ENCODE results near the gene ALKBH4. TPM values are rescaled to one million over a fixed set of nuclear protein-coding genes. Genes with fewer than 3 reads are reported as not detected.

ALKBH4 gene
- total RNA-seq, 4 donors from 2014 or later = 10.7 to 40.5 (median 18.7) TPM

DNA sequence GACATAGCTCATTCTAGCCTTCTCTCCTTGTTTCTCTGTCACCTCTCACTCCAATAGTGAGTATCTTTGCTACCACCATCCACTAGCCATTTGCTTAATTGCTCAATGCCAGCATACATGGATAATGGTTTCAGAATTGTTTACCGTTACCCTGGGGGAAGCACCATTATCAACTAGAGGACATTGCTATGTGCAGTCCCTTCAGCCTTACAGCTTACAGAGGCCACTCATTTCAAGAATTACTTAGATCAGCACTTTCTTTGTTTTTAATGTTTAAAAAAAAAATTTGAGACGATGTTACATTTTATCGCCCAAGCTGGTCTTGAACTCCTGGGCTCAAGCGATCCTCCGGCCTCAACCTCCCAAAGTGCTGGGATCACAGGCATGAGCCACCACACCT lies 46.1 kb downstream of the ALKBH4 start:
- H3K27me3 ChIP-seq = no peaks in the 10 kb centered on the region
- TF ChIP-seq, protein P1, sequence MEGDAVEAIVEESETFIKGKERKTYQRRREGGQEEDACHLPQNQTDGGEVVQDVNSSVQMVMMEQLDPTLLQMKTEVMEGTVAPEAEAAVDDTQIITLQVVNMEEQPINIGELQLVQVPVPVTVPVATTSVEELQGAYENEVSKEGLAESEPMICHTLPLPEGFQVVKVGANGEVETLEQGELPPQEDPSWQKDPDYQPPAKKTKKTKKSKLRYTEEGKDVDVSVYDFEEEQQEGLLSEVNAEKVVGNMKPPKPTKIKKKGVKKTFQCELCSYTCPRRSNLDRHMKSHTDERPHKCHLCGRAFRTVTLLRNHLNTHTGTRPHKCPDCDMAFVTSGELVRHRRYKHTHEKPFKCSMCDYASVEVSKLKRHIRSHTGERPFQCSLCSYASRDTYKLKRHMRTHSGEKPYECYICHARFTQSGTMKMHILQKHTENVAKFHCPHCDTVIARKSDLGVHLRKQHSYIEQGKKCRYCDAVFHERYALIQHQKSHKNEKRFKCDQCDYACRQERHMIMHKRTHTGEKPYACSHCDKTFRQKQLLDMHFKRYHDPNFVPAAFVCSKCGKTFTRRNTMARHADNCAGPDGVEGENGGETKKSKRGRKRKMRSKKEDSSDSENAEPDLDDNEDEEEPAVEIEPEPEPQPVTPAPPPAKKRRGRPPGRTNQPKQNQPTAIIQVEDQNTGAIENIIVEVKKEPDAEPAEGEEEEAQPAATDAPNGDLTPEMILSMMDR (IDR thresholded peaks at IDR 0.05) = no peak
- no peak for TF ChIP-seq POLR2A (IDR thresholded peaks at IDR 0.05)
- peaks cover 0 to 39% (median 0%) of the 10 kb centered on the region in 3 donors for H3K36me3 ChIP-seq
- peak overlapping the region in 1 of 4 donors; percentile 79 for H3K27ac ChIP-seq
- no peak for DNase-seq
- H3K9me3 ChIP-seq = no peaks in the 10 kb centered on the region
- H3K4me1 ChIP-seq = peaks cover 0 to 15% (median 2%) of the 10 kb centered on the region in 4 donors
- H3K4me3 ChIP-seq = no peak overlapping the region

DNA sequence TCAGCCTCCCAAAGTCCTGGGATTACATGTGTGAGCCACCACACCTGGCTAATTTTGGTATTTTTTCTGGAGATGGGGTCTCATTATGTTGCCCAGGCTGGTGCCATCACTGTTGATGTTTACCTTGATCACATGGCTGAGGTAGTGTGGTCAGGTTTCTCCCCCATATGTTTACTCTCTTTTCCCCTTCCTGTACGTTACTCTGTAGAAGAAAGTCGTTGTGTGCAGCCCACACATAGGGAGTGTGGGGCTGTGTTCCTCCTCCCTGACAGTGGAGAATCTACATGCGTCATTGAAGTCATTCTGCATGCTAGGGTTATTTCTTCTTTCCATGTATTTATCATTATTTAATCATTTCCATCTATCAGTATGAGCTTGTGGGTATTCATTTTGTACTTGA lies 47.6 kb downstream of the ALKBH4 start:
- Histone ChIP-seq H3K4me1 (peaks cover 0 to 14% (median 2%) of the 10 kb centered on the region in 4 donors), H3K9me3 (no peaks in the 10 kb centered on the region), H3K4me3 (no peak overlapping the region), H3K36me3 (peaks cover 0 to 44% (median 0%) of the 10 kb centered on the region in 3 donors), H3K27ac (peak overlapping the region in 1 of 4 donors; percentile 79), H3K27me3 (no peaks in the 10 kb centered on the region)
- DNase-seq = no peak
- TF ChIP-seq POLR2A (IDR thresholded peaks at IDR 0.05) = no peak
- TF ChIP-seq, protein P1 (IDR thresholded peaks at IDR 0.05) = no peak

DNA sequence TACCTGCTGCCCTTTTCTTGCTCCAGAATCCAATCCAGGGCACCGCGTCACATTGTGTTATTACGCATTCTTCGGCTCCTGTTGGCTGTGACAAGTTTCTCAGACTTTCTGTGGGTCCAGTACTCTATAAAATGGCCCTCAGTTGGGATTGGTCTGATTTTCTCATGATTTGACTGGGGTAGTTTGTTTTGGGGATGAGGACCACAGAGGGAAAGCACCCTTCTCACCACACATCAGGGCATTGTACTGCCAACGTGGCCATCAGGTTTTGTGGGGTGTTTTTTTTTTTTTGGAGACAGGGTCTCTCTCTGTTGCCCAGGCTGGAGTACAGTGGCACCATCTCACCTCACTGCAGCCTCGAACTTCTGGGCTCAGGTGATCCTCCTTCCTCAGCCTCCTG lies 48.3 kb downstream of the ALKBH4 start:
- peak overlapping the region in 3 of 4 donors; percentile 58 to 79 (median 64) for H3K27ac ChIP-seq
- TF ChIP-seq POLR2A (IDR thresholded peaks at IDR 0.05) = no peak
- TF ChIP-seq, protein P1 (IDR thresholded peaks at IDR 0.05) = no peak
- H3K4me3 ChIP-seq = peak overlapping the region in 1 of 4 donors; percentile 4
- no peaks in the 10 kb centered on the region for H3K9me3 ChIP-seq
- H3K27me3 ChIP-seq = no peaks in the 10 kb centered on the region
- no peak for DNase-seq
- peaks cover 0 to 47% (median 0%) of the 10 kb centered on the region in 3 donors for H3K36me3 ChIP-seq
- H3K4me1 ChIP-seq = peaks cover 0 to 14% (median 2%) of the 10 kb centered on the region in 4 donors

DNA sequence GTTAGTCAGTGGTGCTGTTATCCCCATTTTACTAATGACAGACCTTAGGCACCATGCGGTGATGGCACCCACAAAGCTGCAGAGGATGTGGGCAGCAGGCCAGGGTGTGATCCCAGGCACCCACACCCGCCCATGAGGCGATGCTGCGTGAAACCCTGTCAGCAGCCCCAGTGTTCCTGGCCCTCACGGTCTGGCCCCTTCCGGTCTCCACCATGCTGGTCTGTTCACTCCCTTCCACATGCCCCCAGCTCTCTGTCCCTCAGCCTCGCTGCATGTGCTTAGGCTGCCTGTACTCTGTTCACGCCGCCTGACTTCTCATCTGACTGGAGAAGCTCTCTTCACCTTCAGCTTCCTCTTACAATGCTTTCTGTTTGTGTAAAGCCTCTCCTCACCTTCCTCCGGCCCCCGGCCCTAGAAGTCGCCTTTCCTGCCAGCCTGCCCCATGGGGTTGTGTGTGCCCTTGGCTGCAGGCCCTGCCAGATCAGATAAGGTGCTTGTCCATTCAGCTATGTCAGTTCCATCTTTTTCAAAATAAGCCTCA lies 48.9 kb downstream of the ALKBH4 start:
- Histone ChIP-seq H3K36me3 (peaks cover 0 to 50% (median 0%) of the 10 kb centered on the region in 3 donors), H3K27ac (peak overlapping the region; percentile 48 to 79 (median 61)), H3K4me1 (peaks cover 0 to 13% (median 2%) of the 10 kb centered on the region in 4 donors), H3K27me3 (no peaks in the 10 kb centered on the region), H3K9me3 (no peaks in the 10 kb centered on the region), H3K4me3 (peak overlapping the region in 1 of 4 donors; percentile 4)
- no peak for TF ChIP-seq POLR2A (IDR thresholded peaks at IDR 0.05)
- TF ChIP-seq, protein P1 (IDR thresholded peaks at IDR 0.05) = no peak
- peak in 2 of 3 donors; percentile 75 to 78 for DNase-seq

DNA sequence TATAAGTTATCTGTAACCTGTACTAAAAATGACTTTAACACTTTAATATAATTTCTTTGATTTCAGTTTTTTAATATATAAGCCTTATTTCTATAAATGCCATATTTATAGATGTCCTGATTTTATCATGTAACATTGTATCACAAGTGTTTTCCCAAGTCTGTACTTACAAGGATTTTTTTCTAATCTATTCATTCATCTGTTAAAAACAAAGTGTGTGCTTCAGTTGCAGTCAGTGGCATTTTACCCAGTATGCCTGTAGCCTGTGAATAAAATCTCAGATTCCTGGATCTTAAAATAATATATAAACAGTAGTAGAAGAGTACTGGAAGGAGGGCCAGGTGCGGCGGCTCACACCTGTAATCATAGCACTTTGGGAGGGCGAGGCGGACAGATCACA lies 51.1 kb downstream of the ALKBH4 start:
- no peaks in the 10 kb centered on the region for H3K27me3 ChIP-seq
- H3K36me3 ChIP-seq = peaks cover 0 to 61% (median 0%) of the 10 kb centered on the region in 3 donors
- DNase-seq = no peak
- no peak overlapping the region for H3K27ac ChIP-seq
- H3K4me3 ChIP-seq = no peak overlapping the region
- no peaks in the 10 kb centered on the region for H3K9me3 ChIP-seq
- TF ChIP-seq, protein P1 (IDR thresholded peaks at IDR 0.05) = no peak
- TF ChIP-seq POLR2A (IDR thresholded peaks at IDR 0.05) = no peak
- H3K4me1 ChIP-seq = peaks cover 0 to 5% (median 2%) of the 10 kb centered on the region in 4 donors
